ENCODE measurements around the gene SVOP.

DNA sequence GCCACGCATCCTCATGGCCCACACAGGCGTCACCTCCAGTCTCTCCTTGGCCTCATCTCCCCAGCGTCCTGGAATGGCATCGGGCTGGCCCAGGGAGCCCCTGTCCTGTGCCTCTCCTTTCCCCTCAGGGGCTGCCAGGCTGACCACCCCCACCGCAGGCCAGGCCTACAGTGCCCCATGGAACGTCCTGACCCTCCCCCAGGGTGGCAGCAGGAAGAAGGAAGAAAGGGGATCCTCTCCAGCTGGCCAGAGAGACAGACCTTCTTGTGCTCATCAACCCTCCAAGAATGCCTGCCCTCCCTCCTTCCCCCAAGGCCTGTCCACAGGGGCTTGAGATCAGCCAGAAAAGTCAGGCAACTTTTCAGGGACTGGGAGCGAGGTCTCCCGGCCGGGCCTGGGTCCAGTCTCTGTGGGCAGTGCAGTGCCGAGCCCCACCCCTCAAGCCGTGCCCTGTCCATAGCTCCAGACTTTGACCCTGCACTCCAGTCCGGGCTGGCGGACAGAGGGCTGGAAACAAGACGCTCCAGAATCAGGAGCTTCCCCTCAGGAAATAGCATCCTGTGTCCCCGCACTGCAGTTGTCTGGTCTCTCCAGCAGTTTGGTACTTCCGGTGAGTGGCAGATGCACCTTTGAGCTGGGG, 141.1 kb downstream of the SVOP start, which contains the start of gene DAO:
- no peak for TF ChIP-seq EZH2 (IDR thresholded peaks at IDR 0.05; ENCODE audit: borderline replicate concordance, low read depth, low read length, severe bottlenecking)
- TF ChIP-seq, protein P1, sequence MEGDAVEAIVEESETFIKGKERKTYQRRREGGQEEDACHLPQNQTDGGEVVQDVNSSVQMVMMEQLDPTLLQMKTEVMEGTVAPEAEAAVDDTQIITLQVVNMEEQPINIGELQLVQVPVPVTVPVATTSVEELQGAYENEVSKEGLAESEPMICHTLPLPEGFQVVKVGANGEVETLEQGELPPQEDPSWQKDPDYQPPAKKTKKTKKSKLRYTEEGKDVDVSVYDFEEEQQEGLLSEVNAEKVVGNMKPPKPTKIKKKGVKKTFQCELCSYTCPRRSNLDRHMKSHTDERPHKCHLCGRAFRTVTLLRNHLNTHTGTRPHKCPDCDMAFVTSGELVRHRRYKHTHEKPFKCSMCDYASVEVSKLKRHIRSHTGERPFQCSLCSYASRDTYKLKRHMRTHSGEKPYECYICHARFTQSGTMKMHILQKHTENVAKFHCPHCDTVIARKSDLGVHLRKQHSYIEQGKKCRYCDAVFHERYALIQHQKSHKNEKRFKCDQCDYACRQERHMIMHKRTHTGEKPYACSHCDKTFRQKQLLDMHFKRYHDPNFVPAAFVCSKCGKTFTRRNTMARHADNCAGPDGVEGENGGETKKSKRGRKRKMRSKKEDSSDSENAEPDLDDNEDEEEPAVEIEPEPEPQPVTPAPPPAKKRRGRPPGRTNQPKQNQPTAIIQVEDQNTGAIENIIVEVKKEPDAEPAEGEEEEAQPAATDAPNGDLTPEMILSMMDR (IDR thresholded peaks at IDR 0.05; ENCODE audit: borderline replicate concordance, extremely low read depth, low read length, poor library complexity, severe bottlenecking): no peak

Data from DND-41 (cell line).